Stimulated activated CD4-positive, alpha-beta T cell treated with anti-CD3 and anti-CD28 coated beads, Interleukin-2, amount 100 ng/mL, for 4 hours (primary cell): ENCODE data around the gene PRG2.

ENCODE experiments used
- DNase-seq: peaks from one replicate; pipeline ENCODE4 v3.0.0-alpha.2; 2020; ENCODE audit warnings: low read depth

The PRG2 gene

DNA sequence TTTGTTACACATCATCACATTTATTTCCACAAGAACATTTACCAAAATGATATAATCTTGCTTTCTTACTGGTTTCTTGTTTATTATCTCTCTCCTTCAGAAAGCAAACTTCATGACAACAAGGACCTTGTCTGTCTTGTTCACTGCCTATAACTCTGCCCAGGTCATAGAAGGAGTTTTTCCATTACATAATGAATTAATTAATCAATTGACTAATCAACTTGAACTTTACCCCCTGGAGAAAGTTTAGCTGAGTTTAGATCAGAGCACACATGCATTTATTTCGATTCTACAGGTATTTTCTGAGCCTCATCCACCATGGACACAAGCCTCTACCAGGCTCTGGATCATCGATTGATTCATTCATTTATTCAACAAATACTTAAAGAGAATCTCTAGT, 6.3 kb upstream of the PRG2 start:
- no peak for DNase-seq

- no peak for DNase-seq
Measured at GRCh38 chr11:57395905-57396623, 5.6 kb upstream of the PRG2 start.

GRCh38 chr11:57394203-57394965, 3.9 kb upstream of the PRG2 start:
- DNase-seq: no peak

DNA sequence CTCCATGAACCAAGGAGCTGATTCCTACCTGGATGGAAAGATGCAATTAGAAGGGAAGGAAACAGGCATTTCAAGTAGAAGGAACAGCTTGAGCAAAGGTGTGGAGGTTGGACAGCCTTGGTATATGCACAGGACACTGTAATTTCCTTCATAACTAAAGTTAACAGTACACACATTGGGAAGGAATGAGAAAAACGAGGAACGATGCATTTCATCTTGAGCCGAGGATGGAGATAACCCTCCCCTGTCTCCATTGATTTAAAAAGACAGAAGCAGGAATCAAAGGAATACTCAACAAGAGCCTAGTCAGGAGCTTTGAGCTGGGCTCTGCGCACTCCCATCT, 2.3 kb upstream of the PRG2 start:
- no peak for DNase-seq

- DNase-seq: no peak
Measured at GRCh38 chr11:57392066-57392762, 1.8 kb upstream of the PRG2 start.

DNA sequence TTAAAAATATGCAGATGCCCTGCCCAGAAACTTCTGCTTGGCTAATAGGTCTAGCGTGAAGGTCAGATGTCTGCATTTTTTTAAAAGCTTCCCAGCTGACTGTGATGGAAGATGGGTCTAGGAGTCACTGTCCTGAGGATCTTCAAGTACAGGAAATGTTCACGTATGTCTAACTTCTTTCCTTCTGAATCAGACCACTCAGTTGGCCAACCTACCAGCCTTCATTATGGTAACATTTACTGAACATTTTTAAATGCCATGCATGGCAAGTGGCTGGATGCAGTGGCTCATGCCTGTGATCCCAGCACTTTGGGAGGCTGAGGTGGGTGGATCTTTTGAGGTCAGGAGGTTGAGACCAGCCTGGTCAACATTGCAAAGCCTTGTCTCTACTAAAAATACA, 1.1 kb upstream of the PRG2 start:
- no peak for DNase-seq

DNA sequence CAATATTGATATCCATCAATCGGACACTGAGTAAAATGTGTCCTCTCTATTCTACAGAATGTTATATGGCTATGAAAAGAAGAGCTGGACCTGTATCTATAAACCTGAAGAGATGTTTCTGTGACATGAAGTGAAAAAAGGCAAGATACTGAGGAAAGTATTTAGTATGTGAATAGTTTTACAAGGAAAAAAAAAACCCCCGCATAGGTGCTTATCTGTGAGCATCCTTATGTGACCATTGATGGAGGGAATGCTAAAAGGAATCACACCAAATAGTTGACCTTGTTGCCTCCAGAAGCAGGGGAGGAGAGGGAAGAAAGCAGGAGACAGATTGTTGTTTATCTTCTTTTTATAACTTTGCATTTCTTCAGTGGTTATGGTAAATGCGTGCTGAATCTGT, 661 bp upstream of the PRG2 start:
- DNase-seq: no peak

DNA sequence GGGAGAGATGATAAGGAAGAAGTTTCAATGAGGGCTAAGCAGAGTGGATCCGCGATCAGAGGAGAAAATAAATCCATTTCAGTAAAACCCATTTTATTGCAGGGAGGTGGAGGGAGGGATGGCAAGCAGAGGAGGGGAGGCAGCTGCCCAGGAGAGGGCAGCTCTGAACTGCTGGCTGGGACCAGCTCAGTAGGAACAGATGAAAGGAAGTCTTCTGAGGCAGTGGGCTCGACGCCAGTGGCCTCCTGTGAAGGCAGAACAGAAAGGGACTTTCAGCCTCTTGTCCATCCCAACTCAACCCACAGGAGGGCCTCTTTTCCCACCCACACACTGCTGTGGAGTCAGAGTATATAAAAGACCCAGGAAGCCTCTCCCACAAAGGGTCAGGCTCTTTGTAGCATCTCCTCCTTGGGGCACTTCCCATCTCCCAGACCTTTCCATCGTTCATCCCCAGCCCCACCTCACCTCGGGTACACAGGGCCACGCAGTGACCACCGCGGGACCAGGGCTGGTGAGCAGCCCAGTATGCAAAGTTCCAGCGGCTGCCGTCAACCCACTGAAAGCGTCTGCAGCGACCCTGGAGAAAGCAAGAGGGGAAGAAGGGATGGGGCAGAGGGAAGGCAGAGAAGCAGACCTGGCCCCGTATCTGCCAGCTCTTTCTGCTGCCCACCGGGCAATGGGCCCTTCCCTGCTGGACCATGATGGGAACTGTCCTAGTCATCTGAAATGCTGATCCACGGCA, 3.0 kb downstream of the PRG2 start:
- DNase-seq: no peak

DNA sequence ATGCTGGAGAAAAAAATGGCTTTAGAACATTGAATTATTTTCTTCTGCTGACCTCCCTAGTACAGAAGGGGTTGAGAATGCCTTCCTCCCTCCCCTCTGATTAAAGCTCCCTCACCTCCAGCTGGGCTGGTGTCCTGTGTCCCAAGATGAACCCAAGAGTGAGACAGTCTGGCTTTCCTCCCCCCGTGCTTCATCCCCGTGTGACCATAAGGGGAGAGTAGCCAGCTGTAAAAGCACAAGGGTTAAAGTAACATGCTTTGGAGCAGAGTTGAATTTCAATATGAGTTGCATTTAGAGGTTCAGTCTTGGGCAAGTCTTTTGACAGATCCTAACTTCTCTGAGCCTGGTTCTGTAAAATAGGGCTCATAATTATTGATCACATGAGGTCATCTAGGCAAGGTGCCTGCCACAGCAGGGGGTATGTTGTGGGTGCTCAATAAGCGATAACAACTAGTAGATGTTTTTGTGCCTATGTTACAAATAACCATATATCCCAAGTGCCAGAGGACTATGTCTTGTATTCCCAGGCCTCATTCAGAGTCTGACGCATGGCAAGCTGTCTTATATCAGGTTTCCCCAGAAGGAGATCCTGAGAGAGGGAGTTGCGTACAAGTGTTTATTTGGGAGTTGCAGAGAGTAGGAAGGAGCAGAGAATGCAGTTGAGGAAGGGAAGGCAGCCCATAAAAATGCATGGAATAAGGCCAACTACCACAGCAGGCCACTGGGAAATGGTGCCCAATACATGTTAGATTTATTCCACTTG, 4.1 kb downstream of the PRG2 start:
- DNase-seq: no peak

GRCh38 chr11:57380975-57381374, 9.5 kb downstream of the PRG2 start, which contains the start of gene PRG3:
Gene PRG3, minus strand, starts transcription at chr11:57381150. Its CDS starts 442 bp downstream, at chr11:57380708.
- DNase-seq: no peak

DNA sequence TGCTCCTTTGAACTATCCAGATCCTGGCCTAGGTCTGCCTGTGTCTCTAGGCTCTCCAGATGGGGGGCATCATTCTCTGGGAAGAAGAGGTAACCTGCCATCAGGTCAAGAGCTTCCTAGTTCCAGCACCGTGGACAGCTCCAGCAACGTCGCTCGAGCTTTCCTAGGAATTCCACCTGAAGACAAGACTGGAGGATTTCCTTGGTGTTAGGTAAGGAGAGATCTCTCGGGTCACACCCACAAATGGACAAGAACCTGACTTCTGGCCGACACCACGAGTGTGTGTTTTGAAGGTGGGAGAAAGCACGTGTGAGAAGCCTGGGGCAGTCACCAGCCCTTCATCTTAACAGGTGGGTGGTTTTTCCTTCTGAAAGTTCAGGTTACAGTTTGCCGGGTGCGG, 10.7 kb downstream of the PRG2 start:
- DNase-seq: no peak

DNA sequence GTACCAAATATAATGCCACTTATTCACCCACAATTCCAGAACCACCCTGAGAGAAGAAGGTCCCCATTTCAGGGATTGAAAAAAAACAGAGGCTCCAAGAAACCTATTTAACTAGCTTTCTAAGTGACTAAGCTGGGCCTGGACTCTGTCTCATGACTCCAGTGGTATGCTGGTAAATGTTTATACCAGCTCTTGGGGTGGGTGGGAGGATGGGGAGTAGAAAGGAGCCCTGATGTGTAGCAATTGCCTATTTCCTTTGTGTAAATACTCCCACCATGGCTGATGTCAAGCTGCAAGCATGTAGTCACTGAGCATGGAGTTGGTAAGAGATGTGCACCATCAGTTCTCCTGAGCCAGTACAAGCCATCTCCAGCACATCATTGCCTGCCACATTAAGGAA, 12.3 kb downstream of the PRG2 start:
- no peak for DNase-seq

DNA sequence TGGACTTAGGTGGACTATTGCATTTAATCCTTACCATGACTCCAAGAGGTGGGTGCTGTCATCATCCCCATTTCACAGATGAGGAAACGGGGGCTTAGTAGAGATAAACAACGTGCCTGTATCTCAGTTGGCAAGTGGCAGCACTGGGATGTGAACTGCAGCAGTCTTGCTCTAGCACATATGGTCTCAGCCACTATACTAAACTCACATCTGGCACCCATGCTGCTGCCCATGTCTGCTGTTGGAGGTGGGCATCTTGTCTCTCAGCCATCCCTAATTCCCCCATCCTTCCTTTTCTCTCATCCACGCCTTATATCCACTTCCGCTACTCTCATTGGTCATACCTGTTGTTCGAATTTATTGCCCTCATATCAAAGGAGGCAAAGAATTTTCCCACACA, 13.3 kb downstream of the PRG2 start:
- no peak for DNase-seq

- no peak for DNase-seq
Measured at GRCh38 chr11:57376095-57377090, 14.1 kb downstream of the PRG2 start.

DNA sequence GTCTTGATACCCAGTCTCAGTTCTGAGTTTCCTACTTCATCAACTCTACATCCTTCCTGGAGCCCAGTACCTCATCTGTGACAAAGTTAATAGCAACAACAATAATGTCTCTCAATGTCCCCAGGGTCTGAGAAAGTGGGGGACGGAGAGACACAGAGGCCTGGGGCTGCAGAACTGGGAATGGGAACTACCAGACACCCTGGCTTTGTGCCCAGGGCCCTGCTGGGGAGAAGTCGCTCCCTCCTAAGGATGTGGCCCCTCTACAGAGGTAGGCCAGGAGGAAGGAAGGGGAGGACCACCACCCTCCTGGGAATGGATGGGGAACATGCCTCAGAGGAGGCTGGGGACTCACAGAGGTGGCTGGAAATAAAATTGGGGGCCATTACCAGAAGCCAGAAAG, 15.0 kb downstream of the PRG2 start:
- DNase-seq: no peak

DNA sequence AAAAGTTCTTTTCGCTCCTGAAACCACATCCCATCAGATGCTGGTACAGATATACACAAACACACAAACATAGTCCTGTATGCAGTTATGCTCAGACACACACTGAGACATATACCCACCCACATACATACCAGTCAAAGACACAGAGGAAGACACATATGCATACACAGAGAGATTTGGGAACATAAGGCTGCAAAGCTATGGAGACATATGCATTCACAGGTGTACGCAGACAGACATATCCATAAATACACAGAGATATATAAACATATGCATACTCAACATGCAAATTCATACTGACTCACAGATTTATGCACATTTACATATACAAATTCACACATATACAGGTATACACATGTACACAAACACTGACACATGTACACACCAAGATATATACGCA, 15.5 kb downstream of the PRG2 start:
- no peak for DNase-seq

GRCh38 chr11:57373146-57373545, 17.3 kb downstream of the PRG2 start:
- no peak for DNase-seq

- no peak for DNase-seq
Measured at GRCh38 chr11:57370941-57371340, 19.5 kb downstream of the PRG2 start.

DNA sequence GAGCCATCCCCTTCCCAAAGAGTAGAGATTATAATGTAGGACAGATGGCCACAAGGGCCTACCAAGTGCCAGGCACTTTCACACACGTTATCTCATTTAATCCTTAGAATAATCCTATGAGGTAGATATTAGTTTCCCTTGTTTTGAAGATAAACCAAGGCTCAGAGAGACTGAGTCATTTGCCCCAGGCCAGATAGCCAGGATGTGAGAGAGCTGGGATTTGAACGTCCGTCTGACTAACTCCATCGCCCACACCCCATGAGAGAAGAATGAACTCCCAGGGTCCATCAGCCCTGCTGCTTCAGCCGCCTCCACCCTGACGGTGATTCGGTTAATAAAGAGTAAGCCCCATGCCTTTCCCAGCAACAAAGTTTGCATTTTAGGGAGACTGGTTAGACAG, 20.2 kb downstream of the PRG2 start:
- DNase-seq: no peak

DNA sequence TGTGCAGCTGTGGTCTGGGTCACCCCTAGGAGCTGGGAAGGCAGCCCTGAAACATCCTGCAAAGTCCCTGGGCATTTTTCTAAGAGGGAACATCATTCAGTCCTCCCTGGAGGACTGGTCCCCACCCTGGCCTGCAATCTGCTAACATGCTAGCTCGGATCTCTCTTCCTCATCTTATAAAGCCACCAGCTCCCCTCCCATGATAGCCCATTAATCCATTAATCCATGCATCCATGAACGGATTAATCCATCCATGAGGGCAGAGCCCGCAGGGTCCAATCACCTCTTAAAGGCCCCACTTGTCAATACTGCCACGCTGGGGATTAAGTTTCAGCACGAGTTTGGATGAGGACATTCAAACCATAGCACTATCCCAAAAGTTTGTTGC, 21.6 kb downstream of the PRG2 start:
- no peak for DNase-seq
